SU-DHL-6 (cell line): ENCODE results near the gene PPP3CA.

ENCODE experiments used
- H2AFZ ChIP-seq: fragments of 200-600 bp; sonication (generic); 2 replicates; pipeline ENCODE4 v1.6.1; 2014; ENCODE audit warnings: low read depth, mild to moderate bottlenecking, moderate library complexity, mixed read lengths, antibody characterized with exemption, low read length; ENCODE audit not compliant: severe bottlenecking
- H3F3A ChIP-seq: fragments of 200-600 bp; shearing (Covaris generic); 2 replicates; pipeline ENCODE4 v1.6.0; 2016; ENCODE audit warnings: antibody characterized with exemption, mild to moderate bottlenecking; ENCODE audit not compliant: insufficient read depth
- H3K27ac ChIP-seq: fragments of 200-600 bp; sonication (generic); 2 replicates; pipeline ENCODE4 v1.5.1; 2016; ENCODE audit warnings: low read depth, mild to moderate bottlenecking, low read length, moderate library complexity, mixed read lengths
- H3K27me3 ChIP-seq: fragments of 200-600 bp; sonication (generic), shearing (Covaris generic); 2 replicates; pipeline ENCODE4 v1.6.0; 2014; ENCODE audit warnings: mild to moderate bottlenecking, low read length
- H3K36me3 ChIP-seq: fragments of 200-600 bp; sonication (generic); 2 replicates; pipeline ENCODE4 v1.6.1; 2014; ENCODE audit warnings: mild to moderate bottlenecking, low read length, mixed read lengths
- H3K4me2 ChIP-seq: fragments of 300-600, 200-600 bp; shearing (Covaris generic), sonication (generic); 2 replicates; pipeline ENCODE4 v1.6.0; 2014; ENCODE audit warnings: low read length, low read depth, mild to moderate bottlenecking; ENCODE audit not compliant: poor library complexity, severe bottlenecking
- H3K4me3 ChIP-seq: fragments of 200-600 bp; sonication (generic); 2 replicates; pipeline ENCODE4 v1.5.1; 2014; ENCODE audit warnings: antibody characterized with exemption, low read length, mild to moderate bottlenecking, mixed read lengths; ENCODE audit not compliant: insufficient read depth, poor library complexity, severe bottlenecking
- H3K79me2 ChIP-seq: fragments of 200-600 bp; sonication (generic); 2 replicates; pipeline ENCODE4 v1.6.1; 2014; ENCODE audit warnings: mild to moderate bottlenecking, low read length, moderate library complexity; ENCODE audit not compliant: insufficient read depth
- H3K9ac ChIP-seq: fragments of 200-600 bp; sonication (generic); 2 replicates; pipeline ENCODE4 v1.7.0; 2014; ENCODE audit warnings: mild to moderate bottlenecking, low read length
- H3K9me2 ChIP-seq: fragments of 200-600 bp; sonication (generic); replicated peaks from 2 replicates; pipeline ENCODE4 v1.6.1; 2014; ENCODE audit warnings: low read length; ENCODE audit not compliant: insufficient read depth
- H3K9me3 ChIP-seq: fragments of 200-600 bp; sonication (generic); 2 replicates; pipeline ENCODE4 v1.6.1; 2014; ENCODE audit warnings: low read length, mixed read lengths; ENCODE audit not compliant: insufficient read depth
- H4K20me1 ChIP-seq: fragments of 200-600 bp; sonication (generic); 2 replicates; pipeline ENCODE4 v1.6.1; 2014; ENCODE audit warnings: low read depth, mild to moderate bottlenecking, antibody characterized with exemption, low read length, moderate library complexity, mixed read lengths
- CTCF ChIP-seq: fragments of 200-600 bp; sonication (generic); IDR thresholded peaks from one replicate; pipeline ENCODE4 v1.5.1; 2017; ENCODE audit warnings: antibody characterized with exemption, mild to moderate bottlenecking, low read length, moderate library complexity; ENCODE audit not compliant: insufficient read depth, poor library complexity, severe bottlenecking
- EZH2phosphoT487 ChIP-seq: fragments of 200-600 bp; sonication (generic), shearing (Covaris generic); conservative IDR thresholded peaks from 2 replicates; pipeline ENCODE4 v1.6.1; 2018; ENCODE audit warnings: mild to moderate bottlenecking, antibody characterized with exemption, low read length, moderate library complexity, mixed read lengths

PPP3CA gene

GRCh38 chr4:100985576-100985975 lies 361.8 kb downstream of the PPP3CA start:
- Histone ChIP-seq H3K4me3 (no peak overlapping the region), H3K79me2 (no peaks in the 10 kb centered on the region), H3F3A (no peaks in the 10 kb centered on the region), H3K9ac (no peak overlapping the region), H2AFZ (no peak overlapping the region), H3K27me3 (no peaks in the 10 kb centered on the region), H3K36me3 (no peaks in the 10 kb centered on the region), H3K4me2 (no peak overlapping the region), H4K20me1 (no peaks in the 10 kb centered on the region), H3K27ac (no peak overlapping the region), H3K9me3 (no peaks in the 10 kb centered on the region), H3K9me2 (no peaks in the 10 kb centered on the region)
- TF ChIP-seq CTCF = no peak
- TF ChIP-seq EZH2phosphoT487 = no peak

GRCh38 chr4:100984901-100985300 lies 362.4 kb downstream of the PPP3CA start:
- H3K27me3 ChIP-seq = no peaks in the 10 kb centered on the region
- no peaks in the 10 kb centered on the region for H3K9me3 ChIP-seq
- no peaks in the 10 kb centered on the region for H3K79me2 ChIP-seq
- no peak overlapping the region for H3K27ac ChIP-seq
- H3F3A ChIP-seq = no peaks in the 10 kb centered on the region
- H2AFZ ChIP-seq = no peak overlapping the region
- H3K4me3 ChIP-seq = no peak overlapping the region
- TF ChIP-seq EZH2phosphoT487 (no peak), CTCF (no peak)
- no peak overlapping the region for H3K4me2 ChIP-seq
- no peaks in the 10 kb centered on the region for H3K9me2 ChIP-seq
- H4K20me1 ChIP-seq = no peaks in the 10 kb centered on the region
- no peaks in the 10 kb centered on the region for H3K36me3 ChIP-seq
- H3K9ac ChIP-seq = no peak overlapping the region

- Histone ChIP-seq H3K36me3 (no peaks in the 10 kb centered on the region), H3K9ac (no peak overlapping the region), H3K4me2 (no peak overlapping the region), H3K27ac (no peak overlapping the region), H3K4me3 (no peak overlapping the region), H3K27me3 (no peaks in the 10 kb centered on the region), H4K20me1 (no peaks in the 10 kb centered on the region), H2AFZ (no peak overlapping the region), H3K9me3 (no peaks in the 10 kb centered on the region), H3K9me2 (no peaks in the 10 kb centered on the region), H3F3A (no peaks in the 10 kb centered on the region), H3K79me2 (no peaks in the 10 kb centered on the region)
- TF ChIP-seq EZH2phosphoT487 = no peak
- no peak for TF ChIP-seq CTCF
These were observed 363.9 kb downstream of the PPP3CA start for GRCh38 chr4:100983426-100983825.
